ENCODE results near the gene SOX11.

GRCh38 chr2:5701266-5701665 lies 9.1 kb downstream of the SOX11 start:
- TF ChIP-seq CTCF (IDR thresholded peaks at IDR 0.05; ENCODE audit: poor library complexity) (no peak), EZH2phosphoT487 (IDR thresholded peaks at IDR 0.05; ENCODE audit: low read depth, severe bottlenecking, unreplicated experiment) (no peak), EZH2 (IDR thresholded peaks at IDR 0.05; ENCODE audit: borderline replicate concordance) (no peak)
